Spleen (tissue), 7 donors: ENCODE measurements around the gene NPY2R.

Experiments used
- CTCF ChIP-seq, 11 experiments: fragments of 200-600 bp in 7 of 11; fragments of 450-650 bp in 4 of 11; sonication (generic) in 4 of 11; IDR thresholded peaks in 8 of 11; conservative IDR thresholded peaks in 3 of 11; 1 replicate in 7 of 11; 2 replicates in 4 of 11; pipeline versions ENCODE4 v1.4.0 to v1.8.0; 2016 to 2021; ENCODE audit warnings: antibody characterized with exemption in 11 of 11, inconsistent platforms in 4 of 11, mild to moderate bottlenecking in 1 of 11
- POLR2A ChIP-seq, 3 donors: fragments of 450-650 bp; IDR thresholded peaks; one replicate each; pipeline ENCODE4 v1.5.1; 2017; ENCODE audit warnings: antibody characterized with exemption in 3 of 3, mild to moderate bottlenecking in 1 of 3
- donor health status: DM: no; HTN: no; CAD: no; lungs with moderate emphysema.
- donor health status: DM: no; HTN: no; CAD: no.
- donor health status: DM: no; HTN: no; CAD: no.

GRCh38 chr4:155161357-155161756 is 47.1 kb upstream of the NPY2R start:
- TF ChIP-seq CTCF (IDR thresholded peaks at IDR 0.05 in 8 of 11, conservative IDR thresholded peaks at IDR 0.05 in 3 of 11): no peak
- TF ChIP-seq POLR2A (IDR thresholded peaks at IDR 0.05): no peak
